K562 (cell line): ENCODE data around the gene THSD8. TPM values are rescaled to one million over a fixed set of nuclear protein-coding genes. Genes with fewer than 3 reads are reported as not detected.

ENCODE experiments used
- CHD2 ChIP-seq: IDR thresholded peaks from 2 replicates; pipeline ENCODE4 v1.6.1; 2011; ENCODE audit warnings: low read depth, low read length
- CHD4 ChIP-seq: fragments of 200-600 bp; sonication (generic); IDR thresholded peaks from 3 replicates; pipeline ENCODE4 v1.6.1; 2012; ENCODE audit warnings: low read depth, mild to moderate bottlenecking, mixed read lengths, low read length, inconsistent platforms; ENCODE audit not compliant: insufficient read depth, insufficient replicate concordance, poor library complexity, severe bottlenecking
- CXXC5 ChIP-seq: fragments of 250-450 bp; sonication (Bioruptor Pico); IDR thresholded peaks from 2 replicates; pipeline ENCODE4 v1.8.0; 2022; ENCODE audit warnings: inconsistent platforms, mild to moderate bottlenecking, moderate library complexity
- DPF2 ChIP-seq: fragments of 450-650 bp; IDR thresholded peaks from 2 replicates; pipeline ENCODE4 v1.6.1; 2016
- ERF ChIP-seq: fragments of 450-650 bp; formaldehyde crosslinking; IDR thresholded peaks from 2 replicates; pipeline ENCODE4 v1.4.0; 2020; ENCODE audit warnings: mild to moderate bottlenecking, mixed read lengths
- ETS1 ChIP-seq: conservative IDR thresholded peaks from 2 replicates; pipeline ENCODE4 v1.6.1; 2011; ENCODE audit warnings: low read depth, mild to moderate bottlenecking, low read length; ENCODE audit not compliant: control insufficient read depth
- ILF3 ChIP-seq: fragments of 450-650 bp; IDR thresholded peaks from 2 replicates; pipeline ENCODE4 v1.6.1; 2018; ENCODE audit warnings: antibody characterized with exemption, mild to moderate bottlenecking, moderate library complexity, borderline replicate concordance
- KLF13 ChIP-seq: fragments of 450-650 bp; IDR thresholded peaks from 2 replicates; pipeline ENCODE4 v1.6.1; 2016; ENCODE audit warnings: missing genetic modification characterization, low read depth, mild to moderate bottlenecking, missing compliant biosample characterization, moderate library complexity, borderline replicate concordance
- PHTF2 ChIP-seq: fragments of 250-450 bp; sonication (Bioruptor Pico); IDR thresholded peaks from 2 replicates; pipeline ENCODE4 v1.5.0; 2021; ENCODE audit warnings: mild to moderate bottlenecking
- POLR3G ChIP-seq: IDR thresholded peaks from 2 replicates; pipeline ENCODE4 v1.6.1; 2011; ENCODE audit not compliant: insufficient read length, insufficient replicate concordance; ENCODE audit errors: extremely low read depth
- SMAD4 ChIP-seq: fragments of 250-450 bp; sonication (Bioruptor Pico); conservative IDR thresholded peaks from 2 replicates; pipeline ENCODE4 v1.8.0; 2021; ENCODE audit warnings: inconsistent platforms, mild to moderate bottlenecking, moderate library complexity
- STAT5A ChIP-seq: IDR thresholded peaks from 2 replicates; pipeline ENCODE4 v1.6.1; 2012; ENCODE audit warnings: low read length, inconsistent platforms, borderline replicate concordance
- TFE3 ChIP-seq: fragments of 450-650 bp; formaldehyde crosslinking; IDR thresholded peaks from 2 replicates; pipeline ENCODE4 v1.4.0; 2020; ENCODE audit warnings: mild to moderate bottlenecking, mixed read lengths
- XRCC3 ChIP-seq: fragments of 450-650 bp; IDR thresholded peaks from 2 replicates; pipeline ENCODE4 v1.6.1; 2017; ENCODE audit warnings: mild to moderate bottlenecking, moderate library complexity
- ZNF232 ChIP-seq: sonication (generic); formaldehyde crosslinking; IDR thresholded peaks from 2 replicates; pipeline ENCODE4 v1.8.0; 2022; ENCODE audit warnings: mild to moderate bottlenecking, missing genetic modification reagents
- ZNF639 ChIP-seq, 2 experiments: fragments of 200-800 bp in 1 of 2; sonication (Bioruptor generic) in 1 of 2; sonication (generic) in 1 of 2; formaldehyde crosslinking in 1 of 2; IDR thresholded peaks in 1 of 2; conservative IDR thresholded peaks in 1 of 2; 2 replicates each; pipeline versions ENCODE4 v1.5.0 to v1.6.1; 2016 to 2020; ENCODE audit warnings: missing compliant biosample characterization in 1 of 2, missing genetic modification characterization in 1 of 2, missing genetic modification reagents in 1 of 2
- ZNF707 ChIP-seq: fragments of 250-450 bp; sonication (Bioruptor Pico); conservative IDR thresholded peaks from 2 replicates; pipeline ENCODE4 v1.8.0; 2022; ENCODE audit warnings: inconsistent platforms, mild to moderate bottlenecking, moderate library complexity
- polyA plus RNA-seq, 8 experiments: library from polyadenylated mRNA; depleted of rRNA in 4 of 8; stranded (reverse) in 5 of 8; unstranded in 3 of 8; fragments of >200 nt; fragmentation: Nextera tagmentation in 2 of 8; fragmentation: Illumina TruSeq in 1 of 8; extraction: Ambion mirVana in 2 of 8; extraction: Trizol in 1 of 8; gene quantifications; 2 replicates each; pipeline versions ENCODE4 v1.2.1 to v1.2.3, GENCODE V29; 2011 to 2014; ENCODE audit warnings: inconsistent platforms in 1 of 8, missing spikeins in 1 of 8
- total RNA-seq, 7 experiments: library from RNA; depleted of rRNA in 6 of 7; stranded (reverse); fragments of >200 nt in 6 of 7; fragmentation: Illumina TruSeq in 2 of 7; extraction: Trizol in 2 of 7; gene quantifications; 2 replicates each; pipeline versions ENCODE4 v1.2.1 to v1.2.3, GENCODE V29; 2011 to 2021; ENCODE audit warnings: low replicate concordance in 1 of 7
- TF ChIP-seq, protein P1 (sequence below), 2 experiments: fragments of 450-650 bp in 1 of 2; sonication (generic) in 1 of 2; formaldehyde crosslinking in 1 of 2; IDR thresholded peaks in 1 of 2; conservative IDR thresholded peaks in 1 of 2; 2 replicates each; pipeline versions ENCODE4 v1.6.1 to v1.8.1; 2016 to 2023; ENCODE audit warnings: mild to moderate bottlenecking in 2 of 2, moderate library complexity in 2 of 2, inconsistent platforms in 1 of 2, missing genetic modification reagents in 1 of 2
- TF ChIP-seq, protein P2 (sequence below): sonication (generic); formaldehyde crosslinking; IDR thresholded peaks from 2 replicates; pipeline ENCODE4 v1.8.0; 2022; ENCODE audit warnings: mild to moderate bottlenecking, missing genetic modification reagents

Gene THSD8
- total and polyA plus RNA-seq, 9 of the 15 experiments (the other 6 are each of a cell fraction or from before 2014, with no cell fraction given): 8.4 to 42.4 (median 19.9) TPM; not detected in 2

- TF ChIP-seq, protein P1, sequence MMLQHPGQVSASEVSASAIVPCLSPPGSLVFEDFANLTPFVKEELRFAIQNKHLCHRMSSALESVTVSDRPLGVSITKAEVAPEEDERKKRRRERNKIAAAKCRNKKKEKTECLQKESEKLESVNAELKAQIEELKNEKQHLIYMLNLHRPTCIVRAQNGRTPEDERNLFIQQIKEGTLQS (IDR thresholded peaks at IDR 0.05): no peak
- TF ChIP-seq, protein P1 (CRISPR knock-in tag; conservative IDR thresholded peaks at IDR 0.05): no peak
- TF ChIP-seq STAT5A (no peak), CHD2 (no peak), DPF2 (0 out of 2 replicates have a peak, but pooled peaks have one; percentile 20), XRCC3 (no peak; the same call in 1 of the 2 replicates), CHD4 (no peak), SMAD4 (no peak), ZNF707 (CRISPR knock-in tag) (no peak), POLR3G (no peak), ERF (CRISPR knock-in tag) (no peak), ZNF639 (CRISPR knock-in tag; conservative IDR thresholded peaks at IDR 0.05 in 1 of 2, IDR thresholded peaks at IDR 0.05 in 1 of 2) (no peak), ZNF232 (CRISPR knock-in tag) (no peak), KLF13 (tag) (0 out of 2 replicates have a peak, but pooled peaks have one; percentile 27), TFE3 (CRISPR knock-in tag) (no peak), ETS1 (0 out of 2 replicates have a peak, but pooled peaks have one; percentile 46), PHTF2 (CRISPR knock-in tag) (no peak), CXXC5 (CRISPR knock-in tag) (peak; percentile 23; the same call in 1 of the 2 replicates), ILF3 (no peak)
- TF ChIP-seq, protein P2, sequence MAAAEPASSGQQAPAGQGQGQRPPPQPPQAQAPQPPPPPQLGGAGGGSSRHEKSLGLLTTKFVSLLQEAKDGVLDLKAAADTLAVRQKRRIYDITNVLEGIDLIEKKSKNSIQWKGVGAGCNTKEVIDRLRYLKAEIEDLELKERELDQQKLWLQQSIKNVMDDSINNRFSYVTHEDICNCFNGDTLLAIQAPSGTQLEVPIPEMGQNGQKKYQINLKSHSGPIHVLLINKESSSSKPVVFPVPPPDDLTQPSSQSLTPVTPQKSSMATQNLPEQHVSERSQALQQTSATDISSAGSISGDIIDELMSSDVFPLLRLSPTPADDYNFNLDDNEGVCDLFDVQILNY (CRISPR knock-in tag): 0 out of 2 replicates have a peak, but pooled peaks have one; percentile 65
Observed at GRCh38 chr19:12840091-12841079, 38.5 kb downstream of the THSD8 start (continued).
